Suppressor macrophage (primary cell): Measurements from ENCODE around the gene KCNG2.

Source experiments
- DNase-seq, 4 experiments: peaks; one replicate each; pipeline ENCODE4 v3.0.0-alpha.2; 2020 to 2022

KCNG2 gene

DNA sequence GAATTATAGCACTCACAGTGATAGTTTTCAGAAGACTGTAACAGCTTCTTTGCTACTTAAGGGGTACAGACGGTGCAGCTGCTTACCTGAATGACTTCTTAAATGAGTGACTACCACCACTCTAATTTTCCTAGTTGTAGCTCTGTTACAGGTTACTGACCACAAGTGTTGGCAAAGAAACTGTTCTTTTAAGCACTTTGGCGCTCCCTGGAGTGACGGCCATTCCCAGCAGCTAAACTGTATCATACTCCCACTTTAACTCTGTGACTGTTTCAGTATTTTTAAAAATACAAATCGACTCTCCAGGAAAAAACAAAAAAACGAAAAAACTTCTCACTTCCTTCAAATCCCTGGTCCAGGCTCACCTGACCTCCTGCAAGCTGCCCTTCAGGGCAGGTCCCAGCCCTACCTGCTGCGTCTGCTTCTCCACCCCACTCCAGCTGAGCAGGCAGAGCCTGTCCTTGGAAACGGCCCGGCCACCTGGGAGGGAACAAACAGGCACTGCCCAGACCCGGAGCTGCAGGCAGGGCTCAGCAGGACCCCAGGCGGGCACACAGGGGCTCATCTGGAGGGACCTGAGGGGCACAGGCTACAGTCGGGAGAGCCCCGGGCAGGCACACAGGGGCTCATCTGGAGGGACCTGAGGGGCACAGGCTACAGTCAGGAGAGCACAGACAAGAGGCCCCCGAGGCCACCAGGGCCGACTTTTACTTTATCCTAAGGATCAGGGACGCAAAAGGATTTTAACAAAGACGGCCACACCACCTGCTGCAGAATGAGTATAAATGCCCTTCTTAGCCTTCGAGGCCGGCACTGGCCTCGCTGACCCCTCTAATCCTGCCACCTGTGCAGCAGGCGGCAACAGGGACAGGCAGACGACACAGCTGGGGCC lies 129.2 kb downstream of the KCNG2 start:
- DNase-seq, result no peak

DNA sequence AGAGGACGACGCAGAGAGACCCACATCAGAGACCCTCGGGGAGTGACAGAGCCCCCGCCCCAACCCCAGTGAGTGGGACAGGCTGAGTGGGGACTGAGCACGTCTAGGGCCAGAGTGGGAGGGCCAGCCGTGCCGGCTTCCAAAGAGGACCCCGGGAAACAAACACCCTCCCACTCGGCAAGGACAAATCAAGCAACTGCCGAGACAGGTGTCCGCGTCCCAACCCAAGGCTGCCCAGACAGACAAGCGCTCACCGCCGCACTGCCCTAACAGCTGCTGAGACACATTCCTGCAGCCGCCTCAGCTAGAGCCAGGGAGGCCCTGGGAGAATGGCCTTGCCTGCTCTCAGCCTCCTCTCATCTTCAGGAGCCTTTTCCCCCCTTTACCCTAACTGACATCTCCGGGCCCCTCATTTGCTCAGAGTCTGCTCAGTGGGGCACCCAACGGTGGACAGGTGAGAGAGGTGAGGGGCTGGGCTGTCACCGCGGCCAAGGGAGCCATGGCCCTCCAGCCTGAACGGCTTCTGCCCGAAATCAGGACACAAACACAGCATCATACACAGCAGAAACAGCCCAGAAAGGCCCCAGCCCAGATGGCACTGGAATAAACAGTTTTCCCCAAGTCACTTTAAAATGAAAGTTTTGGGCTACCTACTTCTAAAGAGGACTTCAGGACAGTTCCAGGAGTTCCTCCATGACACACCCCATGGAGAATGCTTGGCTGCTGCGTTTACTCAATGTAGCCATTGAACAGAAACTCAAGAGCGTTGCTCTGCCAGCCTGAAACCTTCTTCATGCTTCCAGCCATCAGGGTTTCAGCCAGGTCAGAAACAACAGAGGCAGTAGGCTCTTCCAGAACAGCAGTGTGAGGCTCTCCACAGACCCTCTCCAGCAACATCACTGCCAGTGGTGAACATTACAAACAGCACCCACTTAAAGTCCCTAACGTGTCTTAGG lies 130.1 kb downstream of the KCNG2 start:
- no peak for DNase-seq

- no peak for DNase-seq
These were observed 130.8 kb downstream of the KCNG2 start for GRCh38 chr18:79928563-79928960.

DNA sequence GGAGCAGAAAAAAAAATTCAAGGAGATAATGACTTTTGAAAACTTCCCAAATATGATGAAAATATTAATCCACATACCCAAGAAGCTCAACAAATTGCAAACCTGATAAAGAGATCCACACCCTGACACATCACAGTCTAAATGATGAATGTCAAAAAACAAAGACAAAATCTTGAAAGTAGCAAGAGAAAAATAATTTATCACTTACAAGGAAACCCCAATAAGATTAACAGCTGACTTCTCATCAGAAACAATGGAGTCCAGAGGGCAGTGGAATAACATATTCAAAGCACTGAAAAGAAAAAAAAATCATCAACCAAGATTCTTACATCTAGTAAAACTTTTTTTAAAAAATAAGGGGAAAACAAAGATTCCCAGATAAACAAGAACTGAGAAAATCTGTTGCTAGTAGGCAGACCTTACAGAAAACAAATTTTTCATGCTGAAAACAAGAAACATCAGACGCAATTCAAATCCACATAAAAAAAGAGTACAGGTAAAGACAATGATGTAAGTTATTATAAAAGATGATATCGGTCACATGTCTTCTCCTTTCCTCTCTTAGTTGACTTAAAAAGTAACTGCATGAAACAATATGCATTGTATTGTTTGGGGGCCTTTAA lies 132.4 kb downstream of the KCNG2 start:
- DNase-seq, result peak in 2 of 4 experiments; percentile 23 to 26

DNA sequence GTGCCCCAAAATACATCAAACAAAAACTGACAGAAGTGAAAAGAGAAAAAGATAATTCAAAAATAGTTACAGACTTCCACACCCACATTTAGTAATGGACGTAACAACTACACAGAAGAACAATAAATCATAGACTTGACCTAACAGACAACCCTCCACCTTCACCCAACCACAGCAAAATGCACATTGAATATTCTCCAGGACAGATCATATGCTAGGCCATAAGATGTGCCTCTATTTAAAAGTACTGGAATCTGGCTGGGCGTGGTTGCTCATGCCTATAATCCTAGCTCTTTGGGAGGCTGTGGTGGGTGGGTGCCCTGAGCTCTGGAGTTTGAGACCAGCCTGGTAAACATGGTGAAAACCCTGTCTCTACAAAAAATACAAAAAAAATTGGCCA lies 133.7 kb downstream of the KCNG2 start:
- DNase-seq, result no peak

GRCh38 chr18:79932907-79933306 lies 135.2 kb downstream of the KCNG2 start:
- no peak for DNase-seq

DNA sequence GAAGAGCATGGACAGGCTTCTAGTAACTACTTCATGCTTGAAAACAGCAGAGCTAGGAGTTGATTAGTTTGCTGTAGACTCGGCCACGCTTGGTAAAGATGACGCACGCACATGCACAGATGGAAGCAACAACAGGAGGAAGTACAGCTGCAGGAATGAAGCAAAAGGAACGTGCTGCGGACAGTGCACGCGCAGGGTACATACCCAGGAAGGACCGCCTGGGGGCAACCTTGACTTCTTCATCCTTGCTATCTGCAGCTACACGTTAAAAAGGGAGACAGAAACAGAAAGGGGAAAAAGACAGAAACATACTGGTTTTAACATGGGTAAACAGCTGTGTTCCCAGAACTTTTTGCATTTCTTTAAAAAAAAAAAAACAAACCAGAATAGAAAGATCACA lies 136.0 kb downstream of the KCNG2 start:
- DNase-seq, result no peak

GRCh38 chr18:79934311-79935097 lies 136.8 kb downstream of the KCNG2 start:
- peak in 2 of 4 experiments; percentile 33 to 45 for DNase-seq

GRCh38 chr18:79935098-79935480 lies 137.4 kb downstream of the KCNG2 start:
- no peak for DNase-seq

DNA sequence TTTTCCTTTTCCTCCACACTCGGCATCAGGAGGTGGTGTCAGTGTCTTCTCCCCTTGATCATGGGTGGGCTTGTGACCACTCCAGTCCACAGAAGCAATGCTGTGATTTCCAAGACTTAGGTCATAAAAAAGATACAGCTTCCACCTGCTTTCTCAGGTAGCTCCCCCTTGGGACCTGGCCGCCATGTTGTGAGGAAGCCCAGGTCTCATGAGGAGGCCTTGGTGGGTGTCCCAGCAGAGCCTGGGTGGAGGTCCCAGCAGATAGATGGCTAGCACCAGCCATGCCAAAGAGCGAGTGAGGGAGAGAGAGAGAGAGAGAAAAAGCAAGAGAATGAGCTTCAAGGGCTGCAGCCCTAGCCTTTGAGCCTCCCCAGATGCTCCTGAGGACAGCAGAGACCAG lies 137.8 kb downstream of the KCNG2 start:
- DNase-seq, result no peak

GRCh38 chr18:79935925-79936324 lies 138.2 kb downstream of the KCNG2 start:
- DNase-seq, result no peak

DNA sequence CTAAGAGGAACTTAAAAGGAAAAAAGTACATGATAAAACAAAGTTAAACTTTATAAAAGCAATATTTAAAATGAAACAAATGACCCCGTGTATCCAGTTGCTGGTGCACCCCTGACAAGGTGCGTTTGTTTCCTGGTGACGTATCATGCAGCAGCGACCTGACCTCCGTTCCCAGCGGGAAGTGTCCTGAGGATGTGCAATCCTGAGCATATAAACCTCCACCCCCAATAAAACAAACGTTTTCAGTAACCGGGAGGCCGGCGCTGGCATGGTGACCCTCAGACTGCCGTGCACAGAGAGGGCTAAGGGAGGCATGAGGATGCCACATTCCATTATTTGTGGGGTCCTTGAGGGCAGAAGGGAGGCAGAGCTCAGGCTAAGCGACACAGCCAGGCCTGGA lies 138.9 kb downstream of the KCNG2 start:
- DNase-seq, result no peak

DNA sequence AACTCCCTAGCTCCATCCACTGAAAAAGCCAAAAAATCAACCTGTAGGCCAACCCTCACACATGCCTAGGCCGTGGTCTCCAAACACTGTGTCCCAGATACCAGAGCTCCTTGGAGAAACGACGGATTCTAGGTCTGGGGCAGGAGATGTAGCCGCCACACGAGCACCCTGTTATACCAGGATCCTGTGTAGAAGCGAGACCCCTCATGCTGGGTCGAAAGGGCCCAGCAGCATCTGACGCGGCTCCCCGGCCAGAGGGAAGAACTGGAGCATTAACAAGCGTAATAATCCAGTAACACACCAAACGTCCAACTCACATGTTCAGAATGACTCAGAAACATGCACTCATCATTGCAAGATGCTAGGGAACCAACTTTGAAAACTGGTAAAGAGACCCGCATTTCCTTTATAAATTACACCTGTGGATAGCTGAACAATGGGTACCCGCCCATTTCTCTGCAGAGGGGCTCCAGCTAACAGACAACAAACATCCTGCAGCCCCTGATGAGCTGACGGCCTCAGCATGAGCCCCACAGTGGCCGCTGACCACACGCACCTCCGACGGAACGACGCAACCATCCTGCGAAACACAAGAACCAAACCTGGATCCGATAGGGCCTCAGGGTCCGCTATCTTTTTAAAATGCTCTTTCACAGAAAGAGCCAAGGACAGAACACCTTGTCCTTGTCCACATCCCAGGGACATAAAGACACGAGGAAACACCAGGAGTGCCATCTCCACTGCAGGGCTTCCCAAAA lies 139.5 kb downstream of the KCNG2 start:
- no peak for DNase-seq

GRCh38 chr18:79938196-79938595 lies 140.5 kb downstream of the KCNG2 start:
- no peak for DNase-seq

DNA sequence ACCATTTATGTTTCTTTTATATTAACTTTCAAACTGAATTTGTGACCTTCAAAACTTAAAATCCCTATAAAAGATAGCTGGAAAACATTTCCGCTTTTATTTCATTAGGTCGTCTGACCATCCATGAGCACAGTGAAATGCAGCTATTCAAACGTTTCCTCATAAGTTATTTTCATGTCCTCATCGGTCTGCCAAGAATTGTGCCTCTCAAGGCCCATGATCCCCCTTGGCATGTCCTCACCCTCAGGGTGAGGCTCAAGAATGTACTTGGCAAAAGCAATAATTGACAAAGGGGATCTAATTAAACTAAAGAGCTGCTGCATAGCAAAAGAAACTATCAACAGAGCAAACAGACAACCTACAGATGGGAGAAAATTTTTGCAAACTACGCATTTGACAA lies 141.4 kb downstream of the KCNG2 start:
- no peak for DNase-seq

DNA sequence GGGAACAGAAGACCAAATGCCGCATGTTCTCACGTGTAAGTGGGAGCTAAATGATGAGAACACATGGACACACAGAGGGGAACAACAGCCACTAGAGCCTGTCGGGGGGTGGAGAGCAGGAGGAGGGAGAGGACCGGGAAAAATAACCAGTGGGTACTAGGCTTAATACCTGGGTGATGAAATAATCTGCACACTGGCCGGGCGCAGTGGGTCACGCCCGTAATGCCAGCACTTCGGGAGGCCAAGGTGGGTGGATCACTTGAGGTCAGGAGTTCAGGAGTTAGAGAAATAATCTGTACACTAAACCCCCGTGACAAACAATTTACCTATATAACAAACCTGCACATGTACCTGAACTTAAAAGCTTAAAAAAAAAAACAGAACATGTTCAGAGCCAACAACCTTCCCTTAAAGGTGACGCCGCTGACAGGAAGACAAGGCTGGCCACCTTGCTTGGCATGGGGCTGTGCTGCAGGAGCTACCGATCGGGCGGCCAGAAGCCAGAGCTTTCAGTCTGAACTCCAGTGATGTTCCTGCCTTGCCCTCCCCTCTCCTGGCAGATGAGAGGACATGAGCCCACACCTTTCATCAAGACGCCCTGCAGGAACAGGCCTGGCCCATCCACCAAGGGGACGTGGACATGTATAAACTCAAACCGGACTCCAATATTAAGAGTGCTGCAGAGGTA lies 142.5 kb downstream of the KCNG2 start:
- DNase-seq, result no peak

GRCh38 chr18:79940814-79941472 lies 143.2 kb downstream of the KCNG2 start:
- no peak for DNase-seq

GRCh38 chr18:79941473-79942119 lies 143.9 kb downstream of the KCNG2 start:
- no peak for DNase-seq

- no peak for DNase-seq
These were observed 144.5 kb downstream of the KCNG2 start for GRCh38 chr18:79942211-79942610.
